DND-41 (cell line): ENCODE measurements around the gene MAB21L1.

ENCODE experiments used
- EZH2 ChIP-seq: IDR thresholded peaks from 3 replicates; pipeline ENCODE4 v1.6.1; 2012; ENCODE audit warnings: borderline replicate concordance, low read depth, mild to moderate bottlenecking, moderate library complexity, low read length, inconsistent platforms; ENCODE audit not compliant: severe bottlenecking
- TF ChIP-seq, protein P1 (sequence below): IDR thresholded peaks from 2 replicates; pipeline ENCODE4 v1.5.1; 2012; ENCODE audit warnings: borderline replicate concordance, low read length, moderate library complexity, mild to moderate bottlenecking; ENCODE audit not compliant: poor library complexity, severe bottlenecking; ENCODE audit errors: extremely low read depth

GRCh38 chr13:35514801-35515502 is 38.5 kb upstream of the MAB21L1 start:
- TF ChIP-seq EZH2: no peak
- TF ChIP-seq, protein P1, sequence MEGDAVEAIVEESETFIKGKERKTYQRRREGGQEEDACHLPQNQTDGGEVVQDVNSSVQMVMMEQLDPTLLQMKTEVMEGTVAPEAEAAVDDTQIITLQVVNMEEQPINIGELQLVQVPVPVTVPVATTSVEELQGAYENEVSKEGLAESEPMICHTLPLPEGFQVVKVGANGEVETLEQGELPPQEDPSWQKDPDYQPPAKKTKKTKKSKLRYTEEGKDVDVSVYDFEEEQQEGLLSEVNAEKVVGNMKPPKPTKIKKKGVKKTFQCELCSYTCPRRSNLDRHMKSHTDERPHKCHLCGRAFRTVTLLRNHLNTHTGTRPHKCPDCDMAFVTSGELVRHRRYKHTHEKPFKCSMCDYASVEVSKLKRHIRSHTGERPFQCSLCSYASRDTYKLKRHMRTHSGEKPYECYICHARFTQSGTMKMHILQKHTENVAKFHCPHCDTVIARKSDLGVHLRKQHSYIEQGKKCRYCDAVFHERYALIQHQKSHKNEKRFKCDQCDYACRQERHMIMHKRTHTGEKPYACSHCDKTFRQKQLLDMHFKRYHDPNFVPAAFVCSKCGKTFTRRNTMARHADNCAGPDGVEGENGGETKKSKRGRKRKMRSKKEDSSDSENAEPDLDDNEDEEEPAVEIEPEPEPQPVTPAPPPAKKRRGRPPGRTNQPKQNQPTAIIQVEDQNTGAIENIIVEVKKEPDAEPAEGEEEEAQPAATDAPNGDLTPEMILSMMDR: no peak
